Measurements from ENCODE around the gene EFCAB12.

EFCAB12 gene

GRCh38 chr3:129442947-129443346 lies 14.5 kb upstream of the EFCAB12 start:
- no peak for DNase-seq

- no peak for DNase-seq
These were observed 14.1 kb upstream of the EFCAB12 start for GRCh38 chr3:129442486-129442885.

- DNase-seq, result peak; percentile 5
These were observed 13.3 kb upstream of the EFCAB12 start for GRCh38 chr3:129441782-129442181.

GRCh38 chr3:129441215-129441614 lies 12.8 kb upstream of the EFCAB12 start:
- peak; percentile 38 for DNase-seq

- no peak for DNase-seq
These were observed 12.3 kb upstream of the EFCAB12 start for GRCh38 chr3:129440618-129441190.

GRCh38 chr3:129439817-129440617 lies 11.6 kb upstream of the EFCAB12 start, which contains the start of the genes IFT122 and MBD4:
Gene IFT122 (plus strand): TSS chr3:129440224. CDS start chr3:129440331, 107 bp downstream.
Gene MBD4 (minus strand): TSS chr3:129439948. CDS start chr3:129439833, 115 bp downstream.
- DNase-seq, result peak; percentile 99

GRCh38 chr3:129439226-129439816 lies 10.9 kb upstream of the EFCAB12 start:
- peak; percentile 42 for DNase-seq

GRCh38 chr3:129435367-129435766 lies 6.9 kb upstream of the EFCAB12 start:
- DNase-seq, result no peak

GRCh38 chr3:129434140-129434539 lies 5.7 kb upstream of the EFCAB12 start:
- no peak for DNase-seq

GRCh38 chr3:129433565-129433964 lies 5.1 kb upstream of the EFCAB12 start:
- DNase-seq, result no peak

- DNase-seq, result no peak
These were observed 4.2 kb upstream of the EFCAB12 start for GRCh38 chr3:129432671-129433070.

- DNase-seq, result no peak
These were observed 3.6 kb upstream of the EFCAB12 start for GRCh38 chr3:129432036-129432435.

GRCh38 chr3:129429602-129430001 lies 1.2 kb upstream of the EFCAB12 start:
- no peak for DNase-seq

- no peak for DNase-seq
These were observed 630 bp upstream of the EFCAB12 start for GRCh38 chr3:129429080-129429451.

- no peak for DNase-seq
These were observed 445 bp downstream of the EFCAB12 start for GRCh38 chr3:129428007-129428375.

GRCh38 chr3:129425619-129426018 lies 2.8 kb downstream of the EFCAB12 start:
- DNase-seq, result no peak

- no peak for DNase-seq
These were observed 3.2 kb downstream of the EFCAB12 start for GRCh38 chr3:129425213-129425612.

- DNase-seq, result no peak
These were observed 4.1 kb downstream of the EFCAB12 start for GRCh38 chr3:129424185-129424841.

GRCh38 chr3:129422897-129423296 lies 5.5 kb downstream of the EFCAB12 start:
- no peak for DNase-seq

- DNase-seq, result no peak
These were observed 6.3 kb downstream of the EFCAB12 start for GRCh38 chr3:129421988-129422745.

GRCh38 chr3:129421236-129421883 lies 7.1 kb downstream of the EFCAB12 start:
- DNase-seq, result no peak

- no peak for DNase-seq
These were observed 9.0 kb downstream of the EFCAB12 start for GRCh38 chr3:129419476-129419875.

Data from CD4-positive, alpha-beta T cell treated with Interleukin-17A for 1 hour (primary cell).